ENCODE measurements around the gene NKIRAS2. TPM values are rescaled to one million over a fixed set of nuclear protein-coding genes. Genes with fewer than 3 reads are reported as not detected.

NKIRAS2 gene
- polyA plus RNA-seq = 10 to 100 TPM; 28.8 to 32.5 TPM

DNA sequence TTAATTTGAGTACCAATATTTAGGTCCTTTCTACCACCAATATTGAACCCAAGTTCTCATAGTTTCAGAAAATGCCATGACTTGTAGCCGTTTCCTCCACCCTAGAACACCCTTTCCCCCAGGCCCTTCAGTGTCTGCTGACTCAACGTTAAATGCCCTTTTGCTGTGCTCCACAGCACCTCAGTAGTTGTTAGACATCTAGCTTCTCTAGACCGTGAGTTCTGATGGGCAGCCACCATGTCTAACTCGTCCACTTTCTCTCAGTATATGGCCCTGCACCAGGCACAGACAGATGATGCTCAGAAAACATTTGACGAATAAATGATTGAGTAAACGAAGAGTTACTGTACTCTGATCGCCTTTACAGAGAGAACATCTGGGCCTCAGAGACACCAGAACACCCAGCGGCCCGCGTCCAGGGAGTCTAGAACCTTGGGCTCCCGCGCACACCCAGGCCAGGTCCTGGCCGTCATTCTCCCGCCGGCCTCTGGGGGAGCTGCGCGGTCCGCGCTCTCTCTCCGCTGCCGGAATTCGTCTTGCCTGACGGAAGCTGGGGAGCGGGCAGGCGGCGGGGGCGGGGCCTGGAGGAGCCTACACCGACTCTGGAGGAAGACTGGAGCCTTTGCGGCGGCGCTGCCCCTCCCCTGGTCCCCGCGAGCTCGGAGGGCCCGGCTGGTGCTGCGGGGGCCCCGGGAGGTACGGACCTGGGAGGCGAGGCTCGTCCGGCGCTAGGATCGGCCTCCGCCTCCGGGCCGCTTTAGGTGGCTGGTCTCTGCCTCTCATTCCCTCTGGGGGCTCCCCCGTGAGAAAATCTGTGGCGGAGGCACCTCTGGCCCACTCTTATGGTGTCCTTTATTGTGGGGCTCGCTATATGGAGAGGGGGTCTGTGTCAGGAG is at the start of gene NKIRAS2:
NKIRAS2 (plus strand) TSS at position 582 of the 896 bp plus-strand sequence. CDS start 1,488 bp downstream, outside the sequence.
- Histone ChIP-seq H3K27me3 (ENCODE audit: control insufficient read depth in 1 of 2, insufficient read depth in 2 of 2, low read length in 2 of 2) (no peaks in the 10 kb centered on the region), H3K27ac (ENCODE audit: low read depth in 2 of 2, low read length in 1 of 2) (peak within 1 kb of the TSS; percentile 82 to 87), H3K4me1 (ENCODE audit: control insufficient read depth in 2 of 2, insufficient read depth in 2 of 2, low read length in 1 of 2) (peaks cover 0 to 16% of the 10 kb centered on the region in 2 donors), H3K4me3 (ENCODE audit: low read depth in 1 of 2, low read length in 2 of 2) (peak within 1 kb of the TSS; percentile 89), H3K9me3 (ENCODE audit: control insufficient read depth in 2 of 2, insufficient read depth in 1 of 2, low read depth in 1 of 2, low read length in 1 of 2) (no peaks in the 10 kb centered on the region), H3K36me3 (ENCODE audit: control insufficient read depth in 2 of 2, insufficient read depth in 2 of 2, low read length in 1 of 2) (peaks cover 0 to 19% of the 10 kb centered on the region in 2 donors)
- 7 to 8% methylated on average over 41 to 49 of the region's 49 CpGs for WGBS, 2 donors

DNA sequence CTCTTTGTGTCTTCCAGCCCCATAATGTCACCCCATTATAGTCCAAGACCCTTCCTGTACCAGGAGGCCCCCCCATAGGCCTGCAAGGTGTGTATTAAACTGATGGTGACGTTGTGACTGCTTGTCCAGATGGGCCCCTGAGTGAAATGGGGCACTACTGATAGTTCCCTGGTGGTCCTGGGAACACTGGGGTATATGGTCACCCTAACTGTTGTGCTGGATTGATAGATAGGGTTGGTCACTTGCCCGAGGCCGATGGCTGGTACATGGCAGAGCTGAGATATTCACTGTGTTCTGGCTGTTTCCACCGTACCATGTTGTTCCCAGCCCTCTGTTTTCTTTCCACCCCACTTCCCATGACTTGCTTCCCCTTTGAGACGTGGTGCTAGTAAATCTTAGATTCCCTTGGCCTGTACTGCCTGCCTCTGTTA is 49.0 kb upstream of the NKIRAS2 start:
- Histone ChIP-seq H3K27me3 (ENCODE audit: control insufficient read depth in 1 of 2, insufficient read depth in 2 of 2, low read length in 2 of 2) (no peaks in the 10 kb centered on the region), H3K36me3 (ENCODE audit: control insufficient read depth in 2 of 2, insufficient read depth in 2 of 2, low read length in 1 of 2) (peaks cover 19 to 57% of the 10 kb centered on the region in 2 donors), H3K27ac (ENCODE audit: low read depth in 2 of 2, low read length in 1 of 2) (no peak overlapping the region), H3K9me3 (ENCODE audit: control insufficient read depth in 2 of 2, insufficient read depth in 1 of 2, low read depth in 1 of 2, low read length in 1 of 2) (no peaks in the 10 kb centered on the region), H3K4me1 (ENCODE audit: control insufficient read depth in 2 of 2, insufficient read depth in 2 of 2, low read length in 1 of 2) (peaks cover 20 to 51% of the 10 kb centered on the region in 2 donors), H3K4me3 (ENCODE audit: low read depth in 1 of 2, low read length in 2 of 2) (no peak overlapping the region)
- WGBS, 2 donors = 81 to 84% methylated on average over 5 of the region's 5 CpGs

DNA sequence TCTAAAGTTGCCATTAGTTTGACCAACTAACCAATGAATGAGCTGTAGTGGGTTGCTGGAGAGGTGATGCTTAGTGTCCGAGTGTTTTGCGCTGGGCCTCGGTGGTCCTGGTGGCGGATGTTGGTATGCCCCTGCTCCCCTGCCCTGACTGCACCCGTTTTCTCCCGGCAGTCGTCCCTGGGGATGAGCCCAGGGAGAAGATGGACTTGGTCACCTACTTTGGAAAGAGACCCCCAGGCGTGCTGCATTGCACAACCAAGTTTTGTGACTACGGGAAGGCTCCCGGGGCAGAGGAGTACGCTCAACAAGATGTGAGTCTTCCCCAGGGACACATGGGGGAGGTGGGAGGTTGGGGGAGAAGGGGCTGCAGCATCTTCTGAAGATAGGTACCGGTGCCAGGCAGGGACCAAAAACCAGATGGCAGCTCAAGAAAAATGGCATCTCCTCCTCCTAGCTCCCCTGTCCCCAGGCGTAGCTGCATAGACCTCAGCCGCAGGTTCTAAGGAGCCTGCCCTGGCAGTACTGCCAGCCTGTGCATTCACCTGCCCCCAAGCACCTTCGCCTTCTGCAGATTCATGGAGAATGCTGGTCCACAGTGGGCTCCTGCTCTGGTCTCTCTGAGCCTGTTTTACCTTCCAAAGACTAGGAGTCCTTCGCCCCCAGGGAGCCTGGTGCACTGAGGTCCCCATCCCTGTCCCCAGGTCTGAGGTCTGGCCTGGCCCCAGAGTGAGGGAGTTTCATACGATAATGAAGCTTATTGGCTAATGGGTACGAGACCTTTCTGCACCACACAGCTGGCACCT is 48.0 kb upstream of the NKIRAS2 start:
- H3K36me3 ChIP-seq (ENCODE audit: control insufficient read depth in 2 of 2, insufficient read depth in 2 of 2, low read length in 1 of 2) = peaks cover 21 to 61% of the 10 kb centered on the region in 2 donors
- peak overlapping the region in 1 of 2 donors; percentile 58 for H3K27ac ChIP-seq (ENCODE audit: low read depth in 2 of 2, low read length in 1 of 2)
- H3K4me3 ChIP-seq (ENCODE audit: low read depth in 1 of 2, low read length in 2 of 2) = no peak overlapping the region
- H3K27me3 ChIP-seq (ENCODE audit: control insufficient read depth in 1 of 2, insufficient read depth in 2 of 2, low read length in 2 of 2) = no peaks in the 10 kb centered on the region
- H3K4me1 ChIP-seq (ENCODE audit: control insufficient read depth in 2 of 2, insufficient read depth in 2 of 2, low read length in 1 of 2) = peaks cover 23 to 55% of the 10 kb centered on the region in 2 donors
- H3K9me3 ChIP-seq (ENCODE audit: control insufficient read depth in 2 of 2, insufficient read depth in 1 of 2, low read depth in 1 of 2, low read length in 1 of 2) = no peaks in the 10 kb centered on the region
- 84 to 86% methylated on average over 18 of the region's 18 CpGs for WGBS, 2 donors

DNA sequence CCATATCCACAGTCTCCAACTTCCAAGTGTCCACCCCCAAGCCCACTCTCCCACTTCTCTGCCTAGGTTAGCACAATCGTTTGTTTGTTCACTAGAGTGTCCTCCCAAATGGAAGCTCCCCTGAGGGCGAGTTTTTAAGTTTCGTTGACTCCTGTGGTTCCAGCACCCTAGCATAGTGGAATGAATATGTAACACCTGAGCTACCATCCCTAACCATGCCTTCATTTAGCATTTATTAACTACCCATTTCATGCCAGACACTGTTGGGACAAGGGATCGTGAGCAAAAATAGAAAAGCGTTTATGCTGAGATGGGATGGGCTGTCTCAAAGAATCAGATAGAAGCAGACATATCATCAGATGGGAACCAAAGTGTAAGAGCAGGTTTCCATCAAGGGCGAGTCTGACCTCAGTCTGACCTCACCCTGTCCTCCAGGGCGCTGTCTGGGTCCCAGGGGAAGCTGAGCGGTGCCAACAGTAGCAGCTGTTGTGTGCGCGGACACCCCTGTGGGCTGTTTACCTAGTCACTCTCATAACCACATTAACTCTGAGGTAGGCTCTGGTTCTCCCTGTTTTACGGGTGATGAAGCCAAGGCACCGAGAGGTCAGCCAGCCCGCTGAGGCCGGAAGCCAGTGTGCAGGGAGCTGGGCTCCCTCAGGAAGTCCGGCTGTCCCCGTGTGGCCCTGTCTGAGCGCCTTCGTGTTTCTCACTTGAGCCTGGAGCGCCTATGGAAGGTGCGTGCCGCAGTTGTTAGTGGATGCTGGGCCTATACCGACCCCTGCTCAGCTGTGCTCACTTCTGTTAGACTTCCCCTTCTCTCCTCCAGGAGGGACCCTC is 47.1 kb upstream of the NKIRAS2 start:
- H3K36me3 ChIP-seq (ENCODE audit: control insufficient read depth in 2 of 2, insufficient read depth in 2 of 2, low read length in 1 of 2) = peaks cover 23 to 66% of the 10 kb centered on the region in 2 donors
- no peaks in the 10 kb centered on the region for H3K27me3 ChIP-seq (ENCODE audit: control insufficient read depth in 1 of 2, insufficient read depth in 2 of 2, low read length in 2 of 2)
- H3K27ac ChIP-seq (ENCODE audit: low read depth in 2 of 2, low read length in 1 of 2) = peak overlapping the region; percentile 14 to 80
- 46 to 53% methylated on average over 21 to 22 of the region's 22 CpGs for WGBS, 2 donors
- no peaks in the 10 kb centered on the region for H3K9me3 ChIP-seq (ENCODE audit: control insufficient read depth in 2 of 2, insufficient read depth in 1 of 2, low read depth in 1 of 2, low read length in 1 of 2)
- H3K4me3 ChIP-seq (ENCODE audit: low read depth in 1 of 2, low read length in 2 of 2) = no peak overlapping the region
- peaks cover 24 to 53% of the 10 kb centered on the region in 2 donors for H3K4me1 ChIP-seq (ENCODE audit: control insufficient read depth in 2 of 2, insufficient read depth in 2 of 2, low read length in 1 of 2)

DNA sequence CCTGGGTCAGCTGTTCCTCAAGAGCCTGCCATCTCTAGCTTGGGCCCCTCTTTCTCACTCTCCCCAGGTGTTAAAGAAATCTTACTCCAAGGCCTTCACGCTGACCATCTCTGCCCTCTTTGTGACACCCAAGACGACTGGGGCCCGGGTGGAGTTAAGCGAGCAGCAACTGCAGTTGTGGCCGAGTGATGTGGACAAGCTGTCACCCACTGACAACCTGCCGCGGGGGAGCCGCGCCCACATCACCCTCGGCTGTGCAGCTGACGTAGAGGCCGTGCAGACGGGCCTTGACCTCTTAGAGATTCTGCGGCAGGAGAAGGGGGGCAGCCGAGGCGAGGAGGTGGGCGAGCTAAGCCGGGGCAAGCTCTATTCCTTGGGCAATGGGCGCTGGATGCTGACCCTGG is 46.5 kb upstream of the NKIRAS2 start:
- H3K4me1 ChIP-seq (ENCODE audit: control insufficient read depth in 2 of 2, insufficient read depth in 2 of 2, low read length in 1 of 2) = peaks cover 20 to 49% of the 10 kb centered on the region in 2 donors
- no peak overlapping the region for H3K4me3 ChIP-seq (ENCODE audit: low read depth in 1 of 2, low read length in 2 of 2)
- H3K36me3 ChIP-seq (ENCODE audit: control insufficient read depth in 2 of 2, insufficient read depth in 2 of 2, low read length in 1 of 2) = peaks cover 23 to 61% of the 10 kb centered on the region in 2 donors
- peak overlapping the region; percentile 14 to 80 for H3K27ac ChIP-seq (ENCODE audit: low read depth in 2 of 2, low read length in 1 of 2)
- H3K9me3 ChIP-seq (ENCODE audit: control insufficient read depth in 2 of 2, insufficient read depth in 1 of 2, low read depth in 1 of 2, low read length in 1 of 2) = no peaks in the 10 kb centered on the region
- WGBS, 2 donors = 63 to 64% methylated on average over 19 of the region's 19 CpGs
- H3K27me3 ChIP-seq (ENCODE audit: control insufficient read depth in 1 of 2, insufficient read depth in 2 of 2, low read length in 2 of 2) = no peaks in the 10 kb centered on the region

DNA sequence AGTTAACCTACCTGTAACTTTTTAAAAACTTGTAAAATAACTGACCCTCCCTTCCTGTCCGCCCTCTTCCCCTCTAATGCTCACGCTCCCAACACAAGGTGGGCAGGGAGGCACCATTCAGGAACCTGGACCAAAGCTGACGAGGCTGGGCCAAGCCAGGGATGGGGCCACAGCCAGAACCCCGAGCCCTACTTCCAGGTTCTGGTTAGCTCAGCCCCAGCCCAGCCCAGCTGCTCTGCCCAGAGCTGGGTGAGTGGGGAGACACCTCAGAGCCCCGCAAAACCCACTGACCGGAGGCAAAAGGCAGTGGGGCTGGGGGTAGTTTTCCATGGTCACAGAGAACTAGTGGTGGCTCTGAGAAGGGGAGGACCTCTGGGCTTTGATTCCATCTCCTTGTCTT is 45.9 kb upstream of the NKIRAS2 start:
- Histone ChIP-seq H3K4me3 (ENCODE audit: low read depth in 1 of 2, low read length in 2 of 2) (no peak overlapping the region), H3K36me3 (ENCODE audit: control insufficient read depth in 2 of 2, insufficient read depth in 2 of 2, low read length in 1 of 2) (peaks cover 23 to 57% of the 10 kb centered on the region in 2 donors), H3K4me1 (ENCODE audit: control insufficient read depth in 2 of 2, insufficient read depth in 2 of 2, low read length in 1 of 2) (peaks cover 20 to 45% of the 10 kb centered on the region in 2 donors), H3K27ac (ENCODE audit: low read depth in 2 of 2, low read length in 1 of 2) (peak overlapping the region; percentile 29 to 68), H3K9me3 (ENCODE audit: control insufficient read depth in 2 of 2, insufficient read depth in 1 of 2, low read depth in 1 of 2, low read length in 1 of 2) (no peaks in the 10 kb centered on the region), H3K27me3 (ENCODE audit: control insufficient read depth in 1 of 2, insufficient read depth in 2 of 2, low read length in 2 of 2) (no peaks in the 10 kb centered on the region)
- 83 to 86% methylated on average over 6 of the region's 6 CpGs for WGBS, 2 donors

DNA sequence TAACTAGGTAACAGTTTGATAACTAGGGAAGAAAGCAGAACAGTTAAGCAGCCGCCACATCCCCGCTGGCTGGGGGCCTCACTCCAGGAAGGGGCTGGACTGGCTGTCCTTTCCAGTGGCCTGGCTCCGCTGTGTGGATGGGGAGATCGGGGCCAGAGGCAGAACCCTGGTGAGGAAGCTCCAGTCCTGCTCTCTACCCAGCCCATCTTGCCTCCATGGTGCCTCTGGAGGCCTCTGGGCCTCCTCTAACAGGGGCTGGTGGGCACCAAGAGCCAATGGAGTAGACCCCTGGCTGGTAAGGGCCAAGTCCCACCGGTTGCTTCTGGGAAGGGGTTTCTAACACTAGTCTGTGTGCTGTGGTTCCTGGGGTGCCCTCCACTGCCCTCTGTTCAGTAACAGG is 45.2 kb upstream of the NKIRAS2 start:
- Histone ChIP-seq H3K4me3 (ENCODE audit: low read depth in 1 of 2, low read length in 2 of 2) (no peak overlapping the region), H3K9me3 (ENCODE audit: control insufficient read depth in 2 of 2, insufficient read depth in 1 of 2, low read depth in 1 of 2, low read length in 1 of 2) (no peaks in the 10 kb centered on the region), H3K36me3 (ENCODE audit: control insufficient read depth in 2 of 2, insufficient read depth in 2 of 2, low read length in 1 of 2) (peaks cover 23 to 54% of the 10 kb centered on the region in 2 donors), H3K27ac (ENCODE audit: low read depth in 2 of 2, low read length in 1 of 2) (peak overlapping the region; percentile 68 to 90), H3K27me3 (ENCODE audit: control insufficient read depth in 1 of 2, insufficient read depth in 2 of 2, low read length in 2 of 2) (no peaks in the 10 kb centered on the region), H3K4me1 (ENCODE audit: control insufficient read depth in 2 of 2, insufficient read depth in 2 of 2, low read length in 1 of 2) (peaks cover 18 to 45% of the 10 kb centered on the region in 2 donors)
- WGBS, 2 donors = 91 to 93% methylated on average over 5 of the region's 5 CpGs

DNA sequence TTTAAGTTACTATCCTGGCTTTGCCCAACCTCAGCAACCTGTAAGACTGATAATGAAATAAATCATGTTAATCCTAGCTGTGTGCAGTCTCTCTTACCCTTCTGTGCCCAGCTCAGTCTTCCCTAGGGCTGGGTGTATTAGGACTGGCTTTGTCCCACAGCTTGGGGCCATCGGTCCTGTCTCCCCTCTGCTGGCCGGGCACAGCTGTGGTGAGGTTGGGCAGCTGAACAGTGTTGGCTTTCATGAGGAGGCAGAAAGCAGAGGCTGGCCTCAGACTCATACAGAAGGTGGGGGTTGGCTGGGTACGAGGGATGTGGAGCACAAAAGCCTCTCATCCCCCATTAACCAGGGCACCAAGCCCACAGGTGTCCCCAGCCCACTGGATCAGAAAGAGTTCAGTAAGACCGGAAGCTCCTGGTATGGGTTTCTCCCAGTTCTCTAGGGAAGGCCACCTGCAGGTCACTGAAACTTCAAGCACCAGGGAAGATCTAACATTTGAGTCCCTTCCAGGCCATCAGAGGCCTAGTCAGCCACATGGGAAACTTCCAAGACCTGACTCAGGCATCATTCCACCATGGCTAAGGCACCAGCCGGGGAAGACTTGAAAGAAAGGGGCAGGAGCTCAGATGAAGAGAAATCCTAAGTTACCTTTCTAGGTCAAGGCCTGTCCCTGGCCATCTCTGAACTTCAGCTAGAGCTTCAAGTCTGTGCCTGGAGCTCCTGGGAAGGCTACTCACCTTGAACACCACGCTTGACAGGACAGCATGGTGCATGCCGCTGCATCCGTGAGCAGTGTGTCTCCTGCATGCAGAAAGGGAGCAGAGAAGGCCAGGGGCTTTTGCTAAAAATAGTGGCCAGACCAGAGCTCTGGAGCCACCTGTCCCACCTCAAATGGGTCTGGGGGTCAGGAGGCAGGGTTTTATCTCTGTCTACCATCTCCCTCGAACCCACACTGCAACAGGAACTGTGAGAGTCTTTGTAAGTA is 44.5 kb upstream of the NKIRAS2 start:
- 67 to 74% methylated on average over 9 of the region's 9 CpGs for WGBS, 2 donors
- Histone ChIP-seq H3K27ac (ENCODE audit: low read depth in 2 of 2, low read length in 1 of 2) (peak overlapping the region; percentile 68 to 90), H3K9me3 (ENCODE audit: control insufficient read depth in 2 of 2, insufficient read depth in 1 of 2, low read depth in 1 of 2, low read length in 1 of 2) (no peaks in the 10 kb centered on the region), H3K4me3 (ENCODE audit: low read depth in 1 of 2, low read length in 2 of 2) (no peak overlapping the region), H3K27me3 (ENCODE audit: control insufficient read depth in 1 of 2, insufficient read depth in 2 of 2, low read length in 2 of 2) (no peaks in the 10 kb centered on the region), H3K36me3 (ENCODE audit: control insufficient read depth in 2 of 2, insufficient read depth in 2 of 2, low read length in 1 of 2) (peaks cover 23 to 54% of the 10 kb centered on the region in 2 donors), H3K4me1 (ENCODE audit: control insufficient read depth in 2 of 2, insufficient read depth in 2 of 2, low read length in 1 of 2) (peaks cover 18 to 45% of the 10 kb centered on the region in 2 donors)
